8988T (cell line): ENCODE data around the gene ITPR1.

Source experiments
- DNase-seq: peaks from one replicate; pipeline ENCODE4 v3.0.0; 2011

Gene ITPR1

DNA sequence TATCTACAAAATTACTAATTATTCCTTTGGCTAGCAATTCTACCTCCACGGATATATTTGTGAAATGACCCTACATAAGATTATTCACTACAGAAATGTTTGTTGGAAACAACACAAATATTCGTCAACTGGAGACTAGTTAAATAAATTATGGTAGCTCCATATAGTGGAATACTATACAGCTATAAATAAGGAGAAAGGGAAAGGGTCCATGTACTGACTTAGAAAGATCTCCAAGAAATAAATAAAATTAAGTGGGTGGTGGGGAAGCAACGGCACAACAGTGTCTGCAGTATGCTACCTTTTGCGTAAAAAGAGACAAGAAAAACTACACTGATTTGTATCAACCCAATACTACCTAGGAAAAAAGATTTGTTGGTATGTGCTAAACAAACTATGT lies 389.4 kb downstream of the ITPR1 start:
- DNase-seq, result no peak

DNA sequence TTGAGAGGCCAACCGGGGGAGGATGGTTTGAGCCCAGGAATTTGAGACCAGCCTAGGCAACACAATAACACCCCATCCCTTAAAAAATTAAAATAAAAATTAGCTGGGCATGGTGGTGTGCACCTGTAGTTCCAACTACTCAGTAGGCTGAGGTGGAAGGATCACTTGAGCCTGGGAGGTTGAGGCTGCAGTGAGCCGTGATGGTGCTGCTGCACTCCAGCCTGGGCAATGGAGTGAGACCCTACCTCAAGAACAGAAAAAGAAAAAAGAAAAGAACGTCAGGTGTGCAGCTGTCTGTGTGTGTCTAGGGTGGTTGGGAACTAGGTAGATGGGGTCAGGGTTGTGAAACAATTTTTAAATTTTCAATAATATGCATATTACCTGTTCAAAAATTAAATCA lies 389.9 kb downstream of the ITPR1 start:
- no peak for DNase-seq

DNA sequence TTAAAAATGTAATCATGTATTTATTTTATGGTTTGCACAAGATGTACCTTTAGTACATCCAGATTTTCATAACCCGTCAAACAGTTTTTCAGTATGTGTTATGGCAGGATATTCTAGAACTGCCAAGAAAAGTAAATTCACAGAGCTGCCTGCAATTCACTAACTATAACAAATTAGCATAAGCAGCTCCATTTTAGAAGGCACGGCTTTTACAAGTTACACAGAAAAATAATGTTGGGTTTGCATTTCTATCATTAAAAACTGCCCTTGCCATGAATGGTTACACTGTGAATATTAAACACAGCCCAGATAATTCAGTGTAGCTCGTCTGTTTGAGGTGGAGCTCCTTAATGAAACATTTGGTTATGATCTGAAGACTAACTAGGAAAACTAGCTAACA lies 391.7 kb downstream of the ITPR1 start:
- DNase-seq, result no peak

DNA sequence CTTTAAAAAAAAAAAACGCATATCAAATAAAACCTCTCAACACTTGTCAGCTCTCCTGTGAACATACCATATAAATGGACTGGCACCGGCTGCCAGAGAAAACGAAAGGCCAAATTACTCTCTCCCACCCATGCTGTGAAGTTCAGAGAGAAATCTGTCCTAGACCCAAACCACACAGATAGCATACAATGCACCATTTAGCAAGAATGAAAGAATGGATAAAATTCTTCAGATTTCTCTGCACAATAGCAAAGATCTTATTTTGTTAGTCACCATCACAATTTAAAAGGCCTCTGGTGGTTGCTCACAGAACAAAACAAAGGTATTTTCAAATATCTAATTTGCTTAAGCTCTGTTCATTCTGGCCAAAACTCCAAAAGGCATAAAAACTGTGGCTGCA lies 392.2 kb downstream of the ITPR1 start:
- DNase-seq, result no peak

DNA sequence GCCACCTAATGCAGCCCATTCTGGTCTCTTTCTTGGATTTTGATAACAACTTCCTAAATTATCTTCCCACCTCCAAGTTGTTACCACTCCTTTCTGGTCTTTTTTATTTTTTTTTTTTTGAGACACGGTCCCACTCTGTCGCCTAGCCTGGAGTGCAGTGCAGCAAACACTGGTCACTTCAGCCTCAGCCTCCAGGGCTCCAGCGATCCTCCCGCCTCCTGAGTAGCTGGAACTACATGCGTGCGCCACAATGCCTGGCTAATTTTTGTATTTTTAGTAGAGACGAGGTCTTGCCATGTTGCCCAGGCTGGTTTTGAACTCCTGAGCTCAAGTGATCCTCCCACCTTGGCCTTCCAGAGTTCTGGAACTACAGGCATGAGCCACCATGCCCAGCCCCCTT lies 393.3 kb downstream of the ITPR1 start:
- no peak for DNase-seq

DNA sequence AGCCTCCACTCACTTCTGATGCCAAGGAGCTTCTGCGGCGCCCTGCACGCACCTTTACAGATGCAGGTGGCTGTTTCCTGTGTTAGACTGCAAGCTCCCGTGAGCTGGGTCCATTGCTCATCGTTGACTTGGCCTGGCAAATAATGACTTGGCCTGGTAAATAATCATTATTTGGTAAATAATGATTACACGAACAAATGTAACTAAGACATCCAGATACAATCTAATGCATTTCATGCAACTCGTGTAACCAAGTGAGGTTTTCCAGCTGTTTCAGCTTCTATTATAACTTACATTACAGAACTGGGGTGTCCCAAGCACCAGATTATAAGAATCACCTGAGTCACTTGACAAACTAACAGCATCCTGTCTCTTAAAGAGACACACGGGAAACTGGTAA lies 394.0 kb downstream of the ITPR1 start:
- DNase-seq, result no peak

DNA sequence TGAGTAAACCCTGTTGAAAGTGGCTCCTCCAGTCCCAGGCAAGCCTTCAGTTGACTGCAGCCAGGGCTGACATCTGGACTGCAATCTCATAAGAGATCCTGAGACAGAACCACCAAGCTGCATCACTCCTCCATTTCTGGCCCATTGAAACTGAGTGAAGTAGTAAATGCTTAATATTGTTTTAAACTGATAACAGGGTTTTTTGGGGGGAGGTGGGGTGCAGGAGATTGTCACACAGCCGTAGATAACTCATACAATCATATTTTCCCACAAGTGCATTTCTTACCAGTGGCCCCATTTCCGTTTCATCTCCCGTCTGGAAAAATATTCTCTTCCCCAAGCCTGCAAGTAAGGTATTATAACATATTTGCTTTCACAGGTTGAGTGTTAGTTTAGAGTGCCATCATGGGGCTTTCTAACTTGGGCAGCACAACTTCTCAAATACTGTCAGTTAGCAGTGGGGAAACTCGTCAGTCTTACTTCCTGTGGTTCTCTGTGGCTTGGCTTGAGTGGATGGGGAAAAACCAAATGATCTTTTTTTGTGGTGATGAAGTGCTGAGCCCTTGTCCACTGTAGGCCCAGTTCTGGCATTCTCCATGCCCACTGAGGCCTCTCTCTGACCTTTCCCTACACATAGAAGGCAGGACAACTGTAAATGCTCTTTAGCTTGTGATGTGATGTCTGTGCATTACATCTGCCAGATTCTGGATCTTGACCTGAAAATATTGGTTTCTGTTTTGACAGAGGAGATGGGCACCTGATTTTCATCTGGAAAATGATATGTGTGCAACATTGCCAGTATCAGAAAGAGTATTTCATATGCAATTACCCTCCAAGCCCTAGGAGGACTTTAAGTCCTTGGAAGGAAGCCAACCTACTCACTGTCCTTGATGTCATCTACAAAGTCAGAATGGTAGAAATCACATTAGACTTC lies 396.0 kb downstream of the ITPR1 start:
- no peak for DNase-seq

DNA sequence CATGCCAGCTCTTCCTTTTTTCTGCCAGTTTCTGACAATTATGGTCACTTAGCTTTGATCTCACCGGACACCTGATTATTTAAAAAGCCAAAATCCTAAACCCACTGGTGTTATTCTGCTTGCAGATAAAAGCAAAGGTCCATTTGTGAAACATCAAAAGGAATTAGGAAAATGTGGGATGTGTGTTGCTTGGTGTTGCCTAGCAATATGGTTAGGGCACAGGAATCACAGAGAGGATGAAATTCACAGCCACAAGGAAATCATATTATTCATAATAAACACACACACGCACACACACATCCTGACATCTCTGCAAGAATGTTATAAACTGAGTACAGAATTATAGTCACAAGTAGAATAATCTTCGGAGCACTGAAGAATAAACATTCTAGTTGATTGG lies 396.7 kb downstream of the ITPR1 start:
- DNase-seq, result no peak

DNA sequence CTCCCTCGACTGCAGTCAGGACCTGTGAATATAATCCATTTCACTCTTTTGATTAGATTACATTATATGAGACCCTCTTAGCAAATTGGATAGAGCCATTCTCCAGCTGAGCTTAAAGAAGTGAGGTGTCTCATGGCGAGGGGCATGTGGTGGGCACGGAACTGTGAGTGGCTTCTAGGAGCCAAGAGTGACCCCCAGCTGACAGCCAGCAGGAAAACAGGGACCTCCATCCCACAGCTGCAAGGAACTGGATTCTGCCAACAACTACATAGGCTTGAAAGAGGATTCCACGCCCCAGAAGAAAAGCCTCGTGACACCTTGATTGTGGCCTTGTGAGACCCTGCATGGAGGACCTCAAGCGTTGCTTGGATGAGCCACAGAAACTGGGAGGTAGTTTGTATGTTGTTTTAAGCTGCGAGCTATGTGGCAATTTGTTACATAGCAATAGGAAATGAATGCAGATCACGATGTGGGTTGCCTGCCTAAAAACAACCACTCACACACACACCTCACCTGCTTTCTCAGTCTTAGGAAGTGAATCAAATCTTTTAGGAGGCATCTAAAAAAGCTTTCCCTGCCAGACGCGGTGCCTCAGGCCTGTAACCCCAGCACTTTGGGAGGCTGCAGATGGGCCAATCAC lies 401.9 kb downstream of the ITPR1 start:
- no peak for DNase-seq

DNA sequence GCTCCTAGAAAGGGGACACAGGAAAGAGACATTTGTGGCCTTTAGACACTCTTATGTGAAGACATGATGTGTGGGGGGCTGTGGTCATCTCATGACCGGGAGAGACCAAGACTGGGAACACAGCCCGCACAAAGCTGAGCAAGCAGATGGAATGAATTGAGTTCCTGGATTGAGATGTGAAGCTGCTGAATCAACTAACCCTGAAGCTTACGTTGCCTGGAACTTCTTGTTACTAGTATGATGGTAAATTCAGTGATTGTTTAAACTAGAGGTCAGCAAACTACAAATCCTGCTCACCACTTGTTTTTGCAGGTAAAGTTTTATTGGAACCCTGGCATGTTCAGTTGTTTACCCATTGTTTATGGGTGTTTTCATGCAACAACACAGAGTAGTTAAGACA lies 402.7 kb downstream of the ITPR1 start:
- no peak for DNase-seq
